Effector memory CD4-positive, alpha-beta T cell (primary cell): ENCODE results near the gene CUX1.
"Not testable (repeated sequence)": the region's sequence is repeated elsewhere in the genome, so short reads cannot be mapped to it uniquely, and the experiment has no call there.

Experiments used
- DNase-seq, 3 donors: peaks; one replicate each; pipeline ENCODE4 v3.0.0-alpha.2; 2020
- H3K27ac ChIP-seq: 2 replicates; pipeline ENCODE4 v1.7.0; 2013; ENCODE audit warnings: mild to moderate bottlenecking, low read length, moderate library complexity; ENCODE audit not compliant: insufficient read depth, poor library complexity, severe bottlenecking
- H3K27me3 ChIP-seq: replicated peaks from 2 replicates; pipeline ENCODE4 v1.7.0; 2013; ENCODE audit warnings: mild to moderate bottlenecking, low read length; ENCODE audit not compliant: insufficient read depth, control insufficient read depth, poor library complexity, severe bottlenecking
- H3K36me3 ChIP-seq: 2 replicates; pipeline ENCODE4 v1.7.0; 2013; ENCODE audit warnings: mild to moderate bottlenecking, low read length, moderate library complexity; ENCODE audit not compliant: control insufficient read depth, insufficient read depth
- H3K4me1 ChIP-seq: 2 replicates; pipeline ENCODE4 v1.7.0; 2013; ENCODE audit warnings: low read length, mild to moderate bottlenecking; ENCODE audit not compliant: control insufficient read depth, insufficient read depth, poor library complexity, severe bottlenecking
- H3K4me3 ChIP-seq: 2 replicates; pipeline ENCODE4 v1.7.0; 2013; ENCODE audit warnings: low read length, low read depth, mild to moderate bottlenecking; ENCODE audit not compliant: insufficient read depth, poor library complexity, severe bottlenecking
- H3K9me3 ChIP-seq: 2 replicates; pipeline ENCODE4 v1.7.0; 2013; ENCODE audit warnings: mild to moderate bottlenecking, low read length, moderate library complexity; ENCODE audit not compliant: control insufficient read depth

Gene CUX1

DNA sequence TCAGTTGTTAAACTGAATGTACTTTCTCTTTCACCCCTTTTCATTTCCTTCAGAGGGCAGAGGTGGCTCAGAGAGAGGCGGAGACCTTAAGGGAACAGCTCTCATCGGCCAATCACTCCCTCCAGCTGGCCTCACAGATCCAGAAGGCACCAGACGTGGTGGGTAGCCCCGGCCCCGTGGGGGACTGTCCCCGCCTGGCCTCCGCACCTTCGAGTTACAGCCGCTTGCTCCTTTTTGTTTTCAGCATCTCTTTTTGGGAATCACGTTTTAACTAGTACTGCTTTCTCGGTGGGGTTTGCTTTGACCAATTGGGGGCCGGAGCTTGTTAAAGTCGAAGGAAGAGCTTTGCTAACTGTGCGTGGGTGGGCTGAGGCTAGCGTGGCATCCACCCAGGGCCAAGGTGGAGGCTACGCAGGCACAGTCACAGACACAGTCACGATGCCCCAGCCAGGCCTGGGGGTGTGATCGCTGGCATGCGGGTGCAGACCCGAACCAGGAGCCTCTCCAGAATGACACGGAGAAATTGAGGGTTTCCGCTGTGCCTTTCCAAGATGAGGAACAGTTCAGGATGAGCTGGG is 353.1 kb downstream of the CUX1 start:
- peaks cover 9% of the 10 kb centered on the region for H3K36me3 ChIP-seq
- H3K27ac ChIP-seq, result no peak overlapping the region
- no peaks in the 10 kb centered on the region for H3K4me1 ChIP-seq
- no peaks in the 10 kb centered on the region for H3K9me3 ChIP-seq
- no peak for DNase-seq
- no peak overlapping the region for H3K4me3 ChIP-seq
- no peaks in the 10 kb centered on the region for H3K27me3 ChIP-seq

DNA sequence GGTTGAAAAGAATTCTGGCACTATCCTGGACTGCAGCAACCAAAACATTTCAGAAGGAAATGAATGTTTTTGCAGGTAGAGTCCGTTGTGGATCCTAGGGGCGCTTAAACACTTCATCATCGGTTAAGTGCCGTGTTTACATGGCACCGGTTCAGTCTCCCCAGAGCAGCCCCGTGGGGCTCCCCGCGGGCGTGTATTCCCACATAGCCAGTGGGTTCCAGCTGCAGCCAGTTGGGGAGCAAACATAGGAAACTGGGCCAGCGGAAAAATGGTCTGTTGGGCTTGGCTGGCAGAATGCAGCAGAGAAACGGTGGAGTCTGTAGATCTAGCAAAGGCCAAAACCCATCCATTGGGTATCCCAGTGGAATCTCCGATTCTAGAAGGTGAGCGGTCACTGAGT is 356.2 kb downstream of the CUX1 start:
- Histone ChIP-seq H3K9me3 (no peaks in the 10 kb centered on the region), H3K4me1 (no peaks in the 10 kb centered on the region), H3K4me3 (no peak overlapping the region), H3K27ac (no peak overlapping the region), H3K27me3 (no peaks in the 10 kb centered on the region), H3K36me3 (peaks cover 10% of the 10 kb centered on the region)
- no peak for DNase-seq

DNA sequence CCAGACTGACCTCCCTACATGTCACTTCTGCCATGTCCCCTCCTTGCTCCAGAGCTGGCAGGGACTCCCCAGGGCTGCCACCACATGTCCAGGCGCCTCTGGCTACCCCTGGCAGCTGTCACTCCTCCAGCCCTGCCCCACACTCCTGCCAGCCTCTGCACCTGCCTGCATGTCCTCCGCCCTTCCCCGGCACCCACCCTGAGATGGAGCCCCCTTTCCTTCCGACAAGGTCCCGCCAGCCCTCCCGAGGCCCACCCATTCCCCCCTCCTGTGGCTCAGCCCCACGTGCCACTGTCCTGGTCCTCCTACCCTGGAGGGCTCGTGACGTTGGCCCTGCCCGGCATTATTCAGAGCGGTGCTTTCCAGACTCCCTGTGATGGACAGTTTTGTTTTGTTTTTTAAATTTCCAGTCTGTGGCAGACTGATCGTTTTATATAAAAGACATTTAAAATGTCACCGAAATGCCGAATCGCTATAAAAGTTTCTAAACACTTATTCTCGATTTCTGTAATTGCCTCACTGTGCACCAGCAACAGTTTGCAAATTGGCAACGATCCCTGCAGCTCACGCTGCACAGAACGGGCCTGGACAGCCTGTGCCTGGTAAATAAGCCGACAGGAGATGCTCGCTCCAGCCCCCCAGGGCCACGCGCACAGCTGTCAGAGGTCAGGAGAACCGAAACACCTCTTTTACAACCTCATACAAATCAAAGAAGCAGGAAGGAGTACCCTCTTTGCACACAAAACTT is 358.2 kb downstream of the CUX1 start:
- Histone ChIP-seq H3K36me3 (peaks cover 12% of the 10 kb centered on the region), H3K4me3 (no peak overlapping the region)

DNA sequence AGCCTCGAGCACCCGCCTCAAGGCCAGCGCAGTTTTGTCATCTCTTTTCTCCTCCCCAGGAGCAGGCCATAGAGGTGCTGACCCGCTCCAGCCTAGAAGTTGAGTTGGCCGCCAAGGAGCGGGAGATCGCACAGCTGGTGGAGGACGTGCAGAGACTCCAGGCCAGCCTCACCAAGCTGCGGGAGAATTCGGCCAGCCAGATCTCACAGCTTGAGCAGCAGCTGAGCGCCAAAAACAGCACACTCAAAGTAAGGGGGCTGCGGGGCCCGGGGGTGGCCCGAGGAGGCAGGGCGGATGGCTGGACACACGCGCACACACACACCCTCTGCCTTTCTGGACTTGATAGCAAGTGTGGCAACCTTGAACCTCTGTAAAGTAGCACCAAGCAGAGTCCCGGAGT is 361.0 kb downstream of the CUX1 start:
- H3K27ac ChIP-seq, result no peak overlapping the region
- no peak for DNase-seq
- H3K36me3 ChIP-seq, result peaks cover 15% of the 10 kb centered on the region

More for the DNA sequence above, 358.2 kb downstream of the CUX1 start:
- no peak for DNase-seq
- Histone ChIP-seq H3K27ac (no peak overlapping the region), H3K4me1 (no peaks in the 10 kb centered on the region), H3K27me3 (no peaks in the 10 kb centered on the region), H3K9me3 (no peaks in the 10 kb centered on the region)

DNA sequence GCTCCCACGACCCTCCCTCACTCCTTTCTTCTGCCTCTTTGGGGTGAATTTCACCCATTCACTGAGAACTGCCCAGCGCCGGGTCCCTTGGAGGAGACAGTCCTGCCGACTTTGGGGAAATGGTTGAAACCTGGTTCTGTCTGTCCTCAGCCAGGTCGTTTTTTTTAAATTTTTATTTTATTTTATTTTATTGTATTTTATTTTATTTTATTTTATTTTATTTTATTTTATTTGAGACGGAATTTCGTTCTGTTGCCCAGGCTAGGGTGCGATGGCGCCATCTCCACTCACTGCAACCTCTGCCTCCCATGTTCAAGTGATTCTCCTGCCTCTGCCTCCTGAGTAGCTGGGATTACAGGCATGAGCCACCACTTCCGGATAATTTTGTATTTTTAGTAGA is 363.3 kb downstream of the CUX1 start:
- no peak overlapping the region for H3K4me3 ChIP-seq
- no peak for DNase-seq
- no peaks in the 10 kb centered on the region for H3K4me1 ChIP-seq
- H3K9me3 ChIP-seq, result no peaks in the 10 kb centered on the region
- no peak overlapping the region for H3K27ac ChIP-seq
- H3K27me3 ChIP-seq, result no peaks in the 10 kb centered on the region
- peaks cover 17% of the 10 kb centered on the region for H3K36me3 ChIP-seq

More for the DNA sequence above, 361.0 kb downstream of the CUX1 start:
- H3K27me3 ChIP-seq, result no peaks in the 10 kb centered on the region
- H3K4me1 ChIP-seq, result no peaks in the 10 kb centered on the region
- no peaks in the 10 kb centered on the region for H3K9me3 ChIP-seq
- H3K4me3 ChIP-seq, result no peak overlapping the region

DNA sequence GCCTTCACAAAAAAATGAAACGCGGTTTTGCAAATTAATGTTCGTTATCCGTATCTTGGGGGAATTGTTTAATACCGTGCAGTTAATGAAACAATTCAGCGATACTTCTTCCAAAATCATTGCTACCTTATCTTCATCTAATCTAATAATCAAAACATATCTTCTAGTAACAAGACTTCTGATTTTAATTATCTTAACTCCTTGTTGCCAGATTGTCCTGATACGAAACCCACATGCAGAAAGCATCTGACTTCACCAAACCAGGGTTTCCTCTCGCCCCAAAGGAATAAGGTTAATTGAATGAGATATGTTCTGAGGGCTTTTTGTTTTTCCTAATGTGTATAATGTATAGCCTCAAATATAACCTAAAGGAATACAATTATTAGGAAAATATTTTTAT is 364.1 kb downstream of the CUX1 start:
- Histone ChIP-seq H3K4me1 (no peaks in the 10 kb centered on the region), H3K27me3 (no peaks in the 10 kb centered on the region), H3K4me3 (no peak overlapping the region), H3K36me3 (peaks cover 22% of the 10 kb centered on the region), H3K27ac (no peak overlapping the region), H3K9me3 (no peaks in the 10 kb centered on the region)
- DNase-seq, result no peak

DNA sequence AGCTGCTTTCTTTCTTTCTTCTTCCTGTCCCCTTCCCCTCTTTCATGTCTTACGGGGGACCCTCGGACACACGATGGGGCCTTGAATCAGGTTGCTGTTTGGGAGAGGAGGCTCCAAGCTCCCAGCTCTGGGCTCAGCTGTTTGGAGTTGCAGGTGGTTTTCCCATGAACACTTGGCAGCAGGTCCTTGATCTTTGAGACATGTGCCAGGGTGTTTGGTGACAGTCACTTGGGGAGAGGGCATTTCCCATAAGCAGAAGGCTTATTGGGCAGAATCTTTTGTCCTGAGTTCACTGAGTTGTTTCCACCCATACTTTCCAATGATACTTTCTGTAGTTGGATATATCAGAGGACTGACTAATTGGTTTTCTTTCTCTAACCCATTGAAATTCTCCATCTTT is 364.6 kb downstream of the CUX1 start:
- no peak overlapping the region for H3K27ac ChIP-seq
- H3K4me3 ChIP-seq, result no peak overlapping the region
- H3K27me3 ChIP-seq, result no peaks in the 10 kb centered on the region
- H3K36me3 ChIP-seq, result peaks cover 22% of the 10 kb centered on the region
- no peak for DNase-seq
- no peaks in the 10 kb centered on the region for H3K9me3 ChIP-seq
- no peaks in the 10 kb centered on the region for H3K4me1 ChIP-seq

DNA sequence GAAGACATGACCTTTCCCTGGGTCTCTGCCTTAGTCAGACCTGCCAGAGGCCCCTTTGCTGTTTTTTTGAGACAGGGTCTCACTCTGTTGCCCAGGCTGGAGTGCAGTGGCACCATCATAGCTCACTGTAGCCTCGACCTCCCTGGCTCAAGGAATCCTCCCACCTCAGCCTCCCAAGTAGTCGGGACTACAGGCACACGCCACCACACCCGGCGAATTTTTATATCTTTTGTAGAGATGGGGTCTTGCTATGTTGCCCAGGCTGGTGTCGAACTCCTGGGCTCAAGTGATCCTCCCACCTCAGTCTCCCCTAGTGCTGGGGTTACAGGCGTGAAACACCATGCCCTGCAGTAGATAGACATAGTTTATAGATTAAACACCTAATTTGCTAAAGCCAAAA is 366.4 kb downstream of the CUX1 start:
- H3K36me3 ChIP-seq, result peaks cover 15% of the 10 kb centered on the region
- H3K27me3 ChIP-seq, H3K4me3 ChIP-seq: not testable (repeated sequence)

DNA sequence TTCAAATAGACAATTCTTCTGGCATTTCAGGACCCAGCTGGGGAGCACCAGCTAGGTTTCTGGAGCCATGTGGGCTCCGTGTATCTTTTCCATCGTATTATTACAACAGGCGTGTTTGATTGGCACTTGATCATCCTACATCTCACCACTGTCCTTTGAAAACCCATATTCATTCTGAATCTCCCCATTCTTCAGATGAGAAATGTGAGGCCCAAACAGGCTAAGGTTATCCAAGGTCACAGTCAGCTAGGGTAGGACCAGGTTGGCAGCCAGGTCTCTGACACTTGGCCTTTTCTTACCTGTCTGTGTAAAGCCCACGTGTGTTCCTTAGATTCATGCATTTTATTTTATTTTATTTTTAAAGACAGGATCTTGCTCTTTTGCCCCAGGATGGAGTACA is 366.9 kb downstream of the CUX1 start:
- Histone ChIP-seq H3K9me3 (no peaks in the 10 kb centered on the region), H3K27ac (no peak overlapping the region), H3K4me1 (no peaks in the 10 kb centered on the region), H3K27me3 (no peaks in the 10 kb centered on the region), H3K36me3 (peaks cover 15% of the 10 kb centered on the region), H3K4me3 (no peak overlapping the region)
- no peak for DNase-seq

More for the DNA sequence above, 366.4 kb downstream of the CUX1 start:
- not testable (repeated sequence) for DNase-seq, H3K9me3 ChIP-seq, H3K27ac ChIP-seq, H3K4me1 ChIP-seq

DNA sequence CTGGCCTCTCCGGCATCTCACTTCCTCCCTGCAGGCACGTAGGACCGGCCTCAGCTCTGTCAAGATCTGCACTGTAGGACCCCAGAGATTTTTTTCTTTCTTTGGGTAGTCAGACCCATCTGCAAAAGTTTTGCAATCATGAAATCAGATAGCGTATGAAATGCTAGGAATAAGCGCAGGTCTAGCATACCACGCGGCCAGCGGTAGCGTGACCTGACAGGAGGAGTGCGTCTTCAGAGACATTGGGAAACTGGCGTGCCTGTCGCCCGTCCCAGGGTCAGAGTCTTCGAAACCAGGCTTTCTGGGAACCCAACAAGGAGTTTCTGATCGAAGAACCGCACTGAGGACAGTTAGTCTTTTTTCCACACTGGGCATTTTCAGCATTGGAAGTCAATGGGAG is 368.4 kb downstream of the CUX1 start:
- peaks cover 15% of the 10 kb centered on the region for H3K36me3 ChIP-seq
- no peak overlapping the region for H3K27ac ChIP-seq
- H3K4me3 ChIP-seq, result no peak overlapping the region
- H3K9me3 ChIP-seq, result no peaks in the 10 kb centered on the region
- H3K4me1 ChIP-seq, result no peaks in the 10 kb centered on the region
- no peak for DNase-seq
- no peaks in the 10 kb centered on the region for H3K27me3 ChIP-seq
